AG04449 (cell line): Measurements from ENCODE around the gene PTPRG.

ENCODE experiments used
- CTCF ChIA-PET: fragments of 350-600 bp; formaldehyde crosslinking; extraction: SDS; loops from one replicate; lab custom pipeline; 2021; ENCODE audit warnings: antibody characterized with exemption; lab: Yijun Ruan, JAX
- POLR2A ChIA-PET: fragments of 400-600, 350-600 bp; formaldehyde crosslinking; extraction: SDS; loops from one replicate; lab custom pipeline; 2020; ENCODE audit warnings: antibody characterized with exemption, inconsistent platforms; lab: Yijun Ruan, JAX
- DNase-seq: peaks from one replicate; pipeline ENCODE4 v3.0.0-alpha.2; 2010; ENCODE audit warnings: low read depth, low spot score
- H3K4me3 ChIP-seq: 2 replicates; pipeline ENCODE4 v1.5.1; 2011; ENCODE audit warnings: low read depth, mild to moderate bottlenecking, control low read depth, low read length
- TF ChIP-seq, protein P1 (sequence below): IDR thresholded peaks from one replicate; pipeline ENCODE4 v1.5.1; 2011; ENCODE audit warnings: mild to moderate bottlenecking, moderate library complexity, low read length, control low read depth, inconsistent platforms; ENCODE audit not compliant: insufficient read depth; ENCODE audit errors: missing control alignments

Gene PTPRG

DNA sequence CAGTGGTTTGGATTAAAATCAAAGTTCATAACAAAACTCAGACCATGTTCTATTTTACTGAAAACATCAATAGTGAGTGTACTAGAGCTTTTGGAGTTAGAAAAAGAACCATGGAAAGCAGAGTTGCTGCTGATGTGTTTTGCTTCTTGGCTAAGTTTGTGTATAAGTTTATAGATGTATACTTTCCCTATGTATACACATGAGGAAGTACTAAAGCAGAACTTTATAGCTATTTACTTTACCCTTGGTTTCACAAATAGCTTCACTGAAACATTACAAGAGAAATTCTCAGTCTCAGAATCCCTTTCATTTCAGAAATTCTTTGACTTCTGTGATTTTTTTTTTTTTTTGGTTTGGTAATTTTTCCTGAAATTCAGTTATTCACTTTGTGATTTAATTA lies 229.0 kb downstream of the PTPRG start:
- no peak for DNase-seq
- H3K4me3 ChIP-seq: no peak overlapping the region
- TF ChIP-seq, protein P1, sequence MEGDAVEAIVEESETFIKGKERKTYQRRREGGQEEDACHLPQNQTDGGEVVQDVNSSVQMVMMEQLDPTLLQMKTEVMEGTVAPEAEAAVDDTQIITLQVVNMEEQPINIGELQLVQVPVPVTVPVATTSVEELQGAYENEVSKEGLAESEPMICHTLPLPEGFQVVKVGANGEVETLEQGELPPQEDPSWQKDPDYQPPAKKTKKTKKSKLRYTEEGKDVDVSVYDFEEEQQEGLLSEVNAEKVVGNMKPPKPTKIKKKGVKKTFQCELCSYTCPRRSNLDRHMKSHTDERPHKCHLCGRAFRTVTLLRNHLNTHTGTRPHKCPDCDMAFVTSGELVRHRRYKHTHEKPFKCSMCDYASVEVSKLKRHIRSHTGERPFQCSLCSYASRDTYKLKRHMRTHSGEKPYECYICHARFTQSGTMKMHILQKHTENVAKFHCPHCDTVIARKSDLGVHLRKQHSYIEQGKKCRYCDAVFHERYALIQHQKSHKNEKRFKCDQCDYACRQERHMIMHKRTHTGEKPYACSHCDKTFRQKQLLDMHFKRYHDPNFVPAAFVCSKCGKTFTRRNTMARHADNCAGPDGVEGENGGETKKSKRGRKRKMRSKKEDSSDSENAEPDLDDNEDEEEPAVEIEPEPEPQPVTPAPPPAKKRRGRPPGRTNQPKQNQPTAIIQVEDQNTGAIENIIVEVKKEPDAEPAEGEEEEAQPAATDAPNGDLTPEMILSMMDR: no peak
- POLR2A ChIA-PET: no interaction called here
- CTCF ChIA-PET: interaction anchor here (0.5 to 1.5 kb wide), 2 partner anchors 13 to 52 kb away, joined by 3 to 5 read pairs; no protein-coding TSS in a partner anchor

DNA sequence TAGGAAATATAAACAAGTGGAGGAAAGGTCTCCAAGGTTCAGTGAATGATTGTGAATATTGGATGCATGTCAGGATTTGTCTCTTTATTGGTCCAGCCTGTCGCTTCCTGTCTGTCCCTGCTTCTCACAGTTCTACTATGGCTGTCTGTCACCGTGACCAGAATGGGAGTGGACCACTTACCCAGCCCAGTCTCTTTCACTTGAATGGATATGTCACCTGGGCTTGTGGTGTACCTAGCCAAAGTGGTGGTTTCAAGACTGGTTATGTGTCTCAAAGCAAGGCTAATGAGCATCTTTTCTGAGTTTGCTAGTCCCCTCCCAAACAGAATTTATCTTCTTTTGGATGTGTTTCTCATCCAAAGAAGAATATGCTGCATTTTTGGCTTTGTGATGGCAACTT lies 231.7 kb downstream of the PTPRG start:
- TF ChIP-seq, protein P1: no peak
- CTCF ChIA-PET: no interaction called here
- POLR2A ChIA-PET: no interaction called here
- DNase-seq: no peak
- no peak overlapping the region for H3K4me3 ChIP-seq

DNA sequence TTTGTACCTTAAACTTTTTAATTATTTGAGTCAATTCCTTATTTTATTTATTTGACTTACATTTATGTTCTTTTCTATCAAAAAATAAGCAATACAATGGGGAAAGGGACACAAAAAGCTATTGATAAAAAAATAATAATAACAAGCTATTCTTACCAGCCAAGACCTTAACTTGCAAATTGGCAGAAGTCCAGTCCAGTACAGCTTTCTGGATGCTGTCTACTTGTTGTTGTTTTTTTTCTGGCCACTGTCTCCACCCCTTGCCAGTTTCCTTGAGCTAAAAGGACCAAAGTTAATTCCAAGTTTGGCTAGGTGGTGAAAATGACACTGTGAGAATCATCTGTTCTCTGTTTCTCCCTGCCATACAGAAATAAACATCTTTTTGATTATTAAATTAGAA lies 232.2 kb downstream of the PTPRG start:
- DNase-seq: no peak
- CTCF ChIA-PET: no interaction called here
- no peak overlapping the region for H3K4me3 ChIP-seq
- POLR2A ChIA-PET: no interaction called here
- TF ChIP-seq, protein P1: no peak

DNA sequence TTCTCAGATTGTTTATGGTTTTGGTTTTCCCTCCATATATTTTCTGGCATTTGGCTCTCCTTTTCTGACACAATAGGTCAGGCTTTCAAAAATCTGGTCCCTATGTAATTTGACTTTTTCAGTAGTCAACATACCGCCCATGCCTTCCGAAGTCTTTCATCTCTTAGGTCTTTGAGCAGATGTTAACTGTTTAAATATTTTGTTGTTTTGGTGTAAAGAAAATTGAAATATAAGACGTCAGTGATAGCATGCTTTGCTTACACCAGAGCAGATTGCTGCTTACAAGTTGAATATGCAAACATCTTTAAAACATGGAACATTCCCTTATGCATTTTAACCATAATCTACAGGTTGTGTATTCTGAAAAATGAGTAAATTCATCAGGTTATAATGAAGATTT lies 233.0 kb downstream of the PTPRG start:
- TF ChIP-seq, protein P1: no peak
- CTCF ChIA-PET: no interaction called here
- no peak overlapping the region for H3K4me3 ChIP-seq
- no peak for DNase-seq
- POLR2A ChIA-PET: no interaction called here

DNA sequence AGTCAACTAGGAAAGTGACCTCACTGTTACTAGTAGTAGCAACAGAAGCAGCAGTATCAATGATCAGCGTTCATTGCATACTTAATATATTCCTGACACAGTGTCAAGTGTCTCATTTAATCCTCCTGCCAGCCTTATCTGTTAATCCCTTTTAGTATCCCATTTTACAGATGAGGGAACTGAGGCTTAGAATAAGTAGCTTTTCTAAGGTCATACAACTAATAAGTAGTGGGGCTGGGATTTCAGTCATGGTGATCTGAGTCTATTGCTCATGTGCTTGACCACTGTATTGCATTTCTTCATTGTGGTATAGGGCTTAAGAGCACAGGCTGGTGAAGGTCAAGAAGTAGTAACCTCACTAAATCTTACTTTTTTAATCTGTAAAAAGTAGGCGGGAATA lies 233.6 kb downstream of the PTPRG start:
- TF ChIP-seq, protein P1: no peak
- POLR2A ChIA-PET: no interaction called here
- DNase-seq: no peak
- CTCF ChIA-PET: no interaction called here
- H3K4me3 ChIP-seq: no peak overlapping the region

DNA sequence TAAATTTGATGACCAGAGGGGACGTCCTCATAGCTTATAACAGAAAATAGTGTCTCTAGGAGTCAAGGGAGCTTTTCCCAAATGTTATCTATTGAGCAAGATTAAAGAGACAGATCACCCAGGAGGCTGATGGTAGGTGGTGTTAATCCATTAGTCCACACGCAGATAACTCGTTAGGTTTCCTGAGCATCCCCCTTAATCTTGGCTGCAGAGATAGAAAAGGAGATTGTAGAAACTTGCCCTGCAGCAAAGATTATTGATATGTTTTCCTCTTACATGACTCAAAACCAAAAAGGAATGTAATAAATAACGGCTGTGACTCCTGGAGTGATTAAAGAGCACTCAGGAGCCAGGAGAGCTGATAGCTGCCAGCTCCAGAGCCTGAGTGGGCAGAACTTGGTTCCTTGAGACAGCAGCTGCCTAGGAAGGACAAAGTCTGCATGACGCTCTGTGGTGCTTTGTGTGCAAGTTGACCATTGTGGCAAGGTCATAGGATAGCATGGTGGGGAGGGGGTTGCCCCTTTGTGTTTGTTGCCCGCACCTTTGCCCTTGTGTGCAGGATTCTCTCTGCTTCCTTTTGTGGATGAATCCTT lies 234.8 kb downstream of the PTPRG start:
- POLR2A ChIA-PET: no interaction called here
- CTCF ChIA-PET: interaction anchor here (1.1 kb wide), 1 partner anchor 16 kb away, joined by 3 read pairs; no protein-coding TSS in a partner anchor
- no peak overlapping the region for H3K4me3 ChIP-seq
- TF ChIP-seq, protein P1: no peak
- no peak for DNase-seq
